Measurements from ENCODE around the gene IFT27. TPM values are rescaled to one million over a fixed set of nuclear protein-coding genes. Genes with fewer than 3 reads are reported as not detected.
"Not testable (repeated sequence)": the region's sequence is repeated elsewhere in the genome, so short reads cannot be mapped to it uniquely, and the experiment has no call there.

IFT27 gene
- total RNA-seq, 1 donor from 2014 or later, result 26.3 TPM

DNA sequence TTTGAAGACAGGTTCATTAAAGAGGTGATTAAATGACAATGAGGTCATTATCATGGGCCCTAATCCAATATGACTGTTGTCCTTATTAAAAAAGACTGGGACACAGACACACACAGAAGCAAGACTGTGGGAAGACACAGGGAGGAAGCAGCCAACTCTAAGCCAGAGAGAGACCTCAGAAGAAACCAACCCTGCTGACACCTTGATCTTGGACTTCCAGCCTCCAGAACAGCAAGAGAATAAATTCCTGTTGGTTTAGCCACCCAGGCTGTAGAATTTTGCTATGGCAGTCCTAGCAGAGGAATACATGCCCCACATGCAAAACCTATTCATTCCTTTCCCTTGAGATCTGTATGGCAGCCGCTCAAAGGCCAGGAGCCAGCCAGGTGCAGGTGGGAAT, 36.7 kb downstream of the IFT27 start:
- intact Hi-C loops (cut with micrococcal nuclease), result no loop called here
- Mint-ChIP-seq H3K27me3 (peaks cover 9% of the 10 kb centered on the region), H3K27ac (no peak overlapping the region), H3K4me3 (no peak overlapping the region), H3K4me1 (no peaks in the 10 kb centered on the region), H3K36me3 (ENCODE audit: low read depth) (no peaks in the 10 kb centered on the region), H3K9me3 (no peaks in the 10 kb centered on the region)
- DNase-seq, result no peak

DNA sequence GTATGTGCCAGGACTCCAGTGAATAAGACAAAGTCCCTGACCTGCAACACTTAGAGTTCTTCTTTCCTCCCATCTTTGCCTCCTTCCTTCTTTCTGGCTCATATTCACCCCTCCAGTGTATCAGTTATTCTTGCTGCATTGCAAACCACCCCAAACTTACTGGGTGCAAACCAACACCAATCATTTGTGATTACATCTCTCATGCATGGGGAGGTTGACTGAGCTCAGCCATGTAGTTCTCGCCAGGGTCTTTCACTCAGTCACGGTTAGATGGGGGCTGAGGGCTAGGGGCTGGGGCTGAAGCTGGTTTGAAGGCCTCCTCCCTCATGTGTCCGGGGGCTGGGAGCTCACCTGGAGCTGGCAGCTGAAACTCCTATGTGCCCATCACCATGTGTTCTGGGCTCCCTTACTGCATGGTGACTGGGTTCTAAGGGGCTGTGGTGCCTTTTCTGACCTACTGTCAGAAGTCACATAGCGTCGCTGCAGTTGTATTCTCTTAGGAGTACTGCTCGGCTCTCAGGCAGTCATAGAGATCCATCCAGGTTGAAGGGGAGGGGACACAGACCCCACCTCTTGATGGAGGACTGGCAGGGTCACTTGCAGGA, 37.4 kb downstream of the IFT27 start:
- H3K27me3 Mint-ChIP-seq, result peaks cover 13% of the 10 kb centered on the region
- intact Hi-C loops (cut with micrococcal nuclease), result no loop called here
- no peak overlapping the region for H3K4me3 Mint-ChIP-seq
- DNase-seq, result no peak
- no peaks in the 10 kb centered on the region for H3K9me3 Mint-ChIP-seq
- H3K27ac Mint-ChIP-seq, result no peak overlapping the region
- peaks cover 2% of the 10 kb centered on the region for H3K4me1 Mint-ChIP-seq
- no peaks in the 10 kb centered on the region for H3K36me3 Mint-ChIP-seq (ENCODE audit: low read depth)

- intact Hi-C loops (cut with micrococcal nuclease), result no loop called here
- no peaks in the 10 kb centered on the region for H3K36me3 Mint-ChIP-seq (ENCODE audit: low read depth)
- peaks cover 17% of the 10 kb centered on the region for H3K27me3 Mint-ChIP-seq
- no peaks in the 10 kb centered on the region for H3K9me3 Mint-ChIP-seq
- peaks cover 2% of the 10 kb centered on the region for H3K4me1 Mint-ChIP-seq
- no peak overlapping the region for H3K27ac Mint-ChIP-seq
- no peak for DNase-seq
- no peak overlapping the region for H3K4me3 Mint-ChIP-seq
These were observed 38.1 kb downstream of the IFT27 start for GRCh38 chr22:36737776-36738175.

DNA sequence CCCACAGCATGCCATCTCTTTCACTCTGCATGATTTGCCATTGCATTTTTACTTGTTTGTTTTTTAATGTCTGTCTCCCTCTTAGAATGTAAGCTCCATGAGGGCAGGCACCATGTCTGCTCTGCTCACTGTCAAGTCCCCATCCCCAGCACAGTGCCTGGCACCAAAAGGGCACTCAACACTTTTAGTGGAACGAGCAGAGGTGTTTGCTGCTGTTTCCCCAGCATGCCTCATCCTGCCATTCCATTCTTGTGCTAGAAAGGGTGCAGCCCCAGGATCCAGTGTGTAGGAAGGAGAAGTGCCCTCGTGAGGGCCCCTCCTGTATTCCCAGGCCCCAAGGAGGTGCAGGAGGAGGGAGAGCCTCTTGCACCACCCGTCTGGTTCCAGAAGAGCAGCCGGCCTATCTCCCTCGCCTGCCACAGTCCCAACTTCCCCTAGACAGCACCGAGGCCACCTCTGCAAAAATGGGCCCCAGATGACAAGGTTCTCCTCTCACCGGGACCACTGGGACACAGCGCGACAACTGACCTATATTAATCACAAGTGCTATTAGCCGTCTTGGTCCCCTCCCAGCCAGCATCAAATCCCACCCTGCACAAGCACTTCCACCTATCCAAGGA, 39.1 kb downstream of the IFT27 start:
- H3K4me3 Mint-ChIP-seq, result no peak overlapping the region
- H3K4me1 Mint-ChIP-seq, result peaks cover 2% of the 10 kb centered on the region
- H3K9me3 Mint-ChIP-seq, result no peaks in the 10 kb centered on the region
- H3K27me3 Mint-ChIP-seq, result peaks cover 20% of the 10 kb centered on the region
- no peaks in the 10 kb centered on the region for H3K36me3 Mint-ChIP-seq (ENCODE audit: low read depth)
- intact Hi-C loops (cut with micrococcal nuclease), result no loop called here
- no peak overlapping the region for H3K27ac Mint-ChIP-seq
- DNase-seq, result no peak

- H3K36me3 Mint-ChIP-seq (ENCODE audit: low read depth), result no peaks in the 10 kb centered on the region
- H3K27ac Mint-ChIP-seq, result no peak overlapping the region
- H3K4me3 Mint-ChIP-seq, result no peak overlapping the region
- peaks cover 2% of the 10 kb centered on the region for H3K4me1 Mint-ChIP-seq
- no peaks in the 10 kb centered on the region for H3K9me3 Mint-ChIP-seq
- intact Hi-C loops (cut with micrococcal nuclease), result no loop called here
- no peak for DNase-seq
- peaks cover 21% of the 10 kb centered on the region for H3K27me3 Mint-ChIP-seq
These were observed 41.5 kb downstream of the IFT27 start for GRCh38 chr22:36734171-36735058.

DNA sequence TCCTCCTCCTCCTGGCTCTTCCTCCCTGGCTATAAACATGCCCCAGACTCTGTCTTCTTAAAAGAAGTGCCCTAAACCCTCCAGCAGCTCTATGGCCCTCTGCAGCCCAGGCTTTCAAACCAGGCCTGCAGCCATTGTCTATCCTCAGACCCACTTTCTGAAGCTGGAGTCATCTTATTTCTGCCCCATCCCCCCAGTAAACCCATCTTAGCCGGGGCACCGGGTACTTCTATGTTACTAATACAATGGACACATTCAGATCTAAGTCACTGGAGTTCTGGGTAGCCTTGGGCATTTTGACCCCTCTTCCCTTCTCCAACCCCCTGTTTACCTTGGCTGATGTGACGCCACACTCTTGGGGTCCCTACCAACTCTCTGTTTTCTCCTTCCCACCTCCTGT, 42.6 kb downstream of the IFT27 start:
- Mint-ChIP-seq H3K27ac (no peak overlapping the region), H3K9me3 (no peaks in the 10 kb centered on the region), H3K4me1 (peaks cover 2% of the 10 kb centered on the region), H3K36me3 (ENCODE audit: low read depth) (no peaks in the 10 kb centered on the region), H3K4me3 (no peak overlapping the region), H3K27me3 (peaks cover 18% of the 10 kb centered on the region)
- DNase-seq, result no peak
- intact Hi-C loops (cut with micrococcal nuclease), result no loop called here

- Mint-ChIP-seq H3K36me3 (ENCODE audit: low read depth) (no peaks in the 10 kb centered on the region), H3K9me3 (no peaks in the 10 kb centered on the region), H3K27me3 (peaks cover 18% of the 10 kb centered on the region), H3K4me1 (peaks cover 2% of the 10 kb centered on the region), H3K27ac (no peak overlapping the region), H3K4me3 (no peak overlapping the region)
- DNase-seq, result no peak
- intact Hi-C loops (cut with micrococcal nuclease), result no loop called here
These were observed 43.3 kb downstream of the IFT27 start for GRCh38 chr22:36732609-36733008.

- no peak overlapping the region for H3K4me3 Mint-ChIP-seq
- H3K27me3 Mint-ChIP-seq, result peaks cover 18% of the 10 kb centered on the region
- H3K4me1 Mint-ChIP-seq, result peaks cover 2% of the 10 kb centered on the region
- no peaks in the 10 kb centered on the region for H3K36me3 Mint-ChIP-seq (ENCODE audit: low read depth)
- H3K9me3 Mint-ChIP-seq, result no peaks in the 10 kb centered on the region
- DNase-seq, result no peak
- no peak overlapping the region for H3K27ac Mint-ChIP-seq
- intact Hi-C loops (cut with micrococcal nuclease), result no loop called here
These were observed 44.0 kb downstream of the IFT27 start for GRCh38 chr22:36731916-36732315.

DNA sequence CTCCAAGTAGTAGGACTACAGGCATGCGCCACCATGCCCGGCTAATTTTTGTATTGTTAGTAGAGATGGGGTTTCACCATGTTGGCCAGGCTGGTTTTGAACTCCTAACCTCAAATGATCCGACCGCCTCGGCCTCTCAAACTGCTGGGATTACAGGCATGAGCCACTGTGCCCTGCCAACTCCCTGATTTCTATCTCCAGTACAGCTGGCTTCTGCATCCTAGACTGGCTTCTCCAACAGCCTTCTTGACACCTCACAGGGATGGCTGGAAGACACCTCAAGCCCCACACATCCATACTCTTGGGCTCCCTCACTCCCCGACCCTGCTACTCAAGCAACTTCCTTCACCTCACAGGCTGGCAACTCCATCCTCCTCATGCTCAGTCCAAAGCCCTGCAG, 44.6 kb downstream of the IFT27 start:
- H3K9me3 Mint-ChIP-seq; intact Hi-C loops (cut with micrococcal nuclease): not testable (repeated sequence)

DNA sequence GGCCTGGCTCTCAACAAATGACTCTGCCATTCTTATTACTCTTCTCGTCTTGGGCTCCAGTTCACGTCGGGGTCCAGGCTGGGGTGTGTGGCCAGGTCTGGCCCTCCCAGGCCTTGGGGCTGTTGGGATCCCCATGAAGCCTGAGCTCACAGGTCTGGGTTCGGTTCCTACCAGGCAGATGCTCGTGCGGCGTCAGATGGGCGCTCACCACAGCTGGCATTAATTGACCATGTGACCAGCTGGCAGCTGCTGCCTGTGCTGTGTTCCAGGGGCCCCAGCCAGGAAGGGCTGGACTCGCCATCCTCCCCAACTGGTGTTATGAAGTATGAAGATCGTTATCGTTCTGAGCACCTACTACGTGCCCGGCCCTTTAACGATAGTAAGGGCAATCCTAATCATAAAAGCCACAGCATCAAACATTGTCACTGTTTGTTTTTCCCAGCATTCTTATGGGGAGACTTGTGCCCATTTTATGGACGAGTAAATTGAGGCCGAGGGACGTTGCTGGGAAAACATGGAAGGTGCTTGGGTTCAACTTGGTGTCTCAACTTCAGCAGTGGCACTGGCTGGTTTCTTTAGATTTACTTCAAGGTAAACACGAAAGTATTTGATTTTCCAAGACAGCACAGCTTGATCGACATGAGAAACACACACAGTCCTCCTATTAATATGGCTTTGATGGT, 45.6 kb downstream of the IFT27 start:
- no peaks in the 10 kb centered on the region for H3K36me3 Mint-ChIP-seq (ENCODE audit: low read depth)
- H3K4me1 Mint-ChIP-seq, result peaks cover 2% of the 10 kb centered on the region
- no peak for DNase-seq
- H3K9me3 Mint-ChIP-seq, result no peaks in the 10 kb centered on the region
- H3K4me3 Mint-ChIP-seq, result no peak overlapping the region
- intact Hi-C loops (cut with micrococcal nuclease), result no loop called here
- H3K27ac Mint-ChIP-seq, result no peak overlapping the region
- H3K27me3 Mint-ChIP-seq, result peaks cover 13% of the 10 kb centered on the region

More for the DNA sequence above, 44.6 kb downstream of the IFT27 start:
- H3K4me1 Mint-ChIP-seq; H3K36me3 Mint-ChIP-seq (ENCODE audit: low read depth); H3K4me3 Mint-ChIP-seq; H3K27ac Mint-ChIP-seq; DNase-seq: not testable (repeated sequence)
- H3K27me3 Mint-ChIP-seq, result peaks cover 16% of the 10 kb centered on the region

DNA sequence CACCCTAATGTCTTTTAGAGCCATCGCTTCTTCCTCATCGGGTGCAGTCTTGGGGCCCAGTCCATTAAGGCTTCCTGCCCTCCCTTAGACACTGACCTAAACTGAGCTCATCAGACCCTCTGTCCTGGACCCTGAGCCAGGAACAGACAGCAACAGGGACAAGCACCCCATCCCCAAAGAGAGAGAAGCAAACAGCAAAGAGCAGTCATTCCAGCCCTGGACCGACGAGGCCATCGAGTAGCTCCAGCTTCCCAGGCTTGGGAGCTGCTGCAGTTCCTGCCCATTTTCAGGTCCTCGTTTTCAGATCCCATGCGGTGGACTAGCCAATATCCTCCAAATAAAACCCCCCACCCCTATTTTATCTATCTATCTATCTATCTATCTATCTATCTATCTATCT, 46.6 kb downstream of the IFT27 start:
- H3K4me3 Mint-ChIP-seq, result no peak overlapping the region
- intact Hi-C loops (cut with micrococcal nuclease), result no loop called here

GRCh38 chr22:36728505-36728904, 47.4 kb downstream of the IFT27 start:
- Mint-ChIP-seq H3K9me3 (no peaks in the 10 kb centered on the region), H3K27me3 (peaks cover 11% of the 10 kb centered on the region), H3K36me3 (ENCODE audit: low read depth) (no peaks in the 10 kb centered on the region), H3K27ac (no peak overlapping the region), H3K4me3 (no peak overlapping the region), H3K4me1 (no peaks in the 10 kb centered on the region)
- intact Hi-C loops (cut with micrococcal nuclease), result no loop called here
- DNase-seq, result no peak

More for the DNA sequence above, 46.6 kb downstream of the IFT27 start:
- peaks cover 13% of the 10 kb centered on the region for H3K27me3 Mint-ChIP-seq
- peaks cover 2% of the 10 kb centered on the region for H3K4me1 Mint-ChIP-seq
- no peak overlapping the region for H3K27ac Mint-ChIP-seq
- DNase-seq, result no peak
- H3K9me3 Mint-ChIP-seq, result no peaks in the 10 kb centered on the region
- no peaks in the 10 kb centered on the region for H3K36me3 Mint-ChIP-seq (ENCODE audit: low read depth)

GRCh38 chr22:36727927-36728488, 47.9 kb downstream of the IFT27 start:
- no peak for DNase-seq
- H3K9me3 Mint-ChIP-seq, result no peaks in the 10 kb centered on the region
- H3K27ac Mint-ChIP-seq, result no peak overlapping the region
- no peaks in the 10 kb centered on the region for H3K4me1 Mint-ChIP-seq
- no peak overlapping the region for H3K4me3 Mint-ChIP-seq
- peaks cover 7% of the 10 kb centered on the region for H3K27me3 Mint-ChIP-seq
- intact Hi-C loops (cut with micrococcal nuclease), result no loop called here
- no peaks in the 10 kb centered on the region for H3K36me3 Mint-ChIP-seq (ENCODE audit: low read depth)
